ENCODE data around the gene PSMD8. TPM values are rescaled to one million over a fixed set of nuclear protein-coding genes. Genes with fewer than 3 reads are reported as not detected.

Gene PSMD8
- total and polyA plus RNA-seq, 2 of the 8 experiments (the other 6 are each of a cell fraction or from before 2014, with no cell fraction given): 170 to 486 TPM

DNA sequence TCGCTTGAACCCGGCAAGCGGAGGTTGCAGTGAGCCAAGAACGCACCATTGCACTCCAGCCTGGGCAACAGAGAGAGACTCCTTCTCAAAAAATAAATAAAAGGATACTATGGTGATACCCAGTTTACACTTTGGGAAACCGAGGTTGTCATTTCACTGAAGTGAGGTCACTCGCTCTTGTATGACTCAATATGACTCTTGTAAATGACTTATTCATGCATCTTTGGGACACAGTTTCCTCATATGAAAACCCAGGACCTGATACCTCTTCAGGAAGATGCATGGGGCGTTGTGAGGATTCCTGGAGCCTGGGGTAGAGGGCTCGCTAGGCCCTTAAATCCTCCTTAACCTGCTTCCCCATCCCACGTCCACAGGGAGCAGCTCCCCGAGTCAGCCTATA, 4.5 kb downstream of the PSMD8 start:
- Histone ChIP-seq H2BK120ac (replicated peaks; ENCODE audit: low read depth, low read length) (no peak overlapping the region), H3K79me2 (ENCODE audit: control insufficient read depth in 1 of 2, insufficient read depth in 2 of 2, low read length in 2 of 2) (peaks cover 0 to 22% of the 10 kb centered on the region in 2 experiments; a peak in 2 of 4 replicates), H2BK15ac (ENCODE audit: low read length) (no peak overlapping the region), H3K27me3 (replicated peaks in 1 of 4; ENCODE audit: control insufficient read depth in 3 of 4, extremely low read depth in 1 of 4, insufficient read depth in 3 of 4, low read length in 3 of 4) (no peaks in the 10 kb centered on the region), H3K79me1 (ENCODE audit: low read depth, low read length) (peaks cover 14% of the 10 kb centered on the region), H3K23ac (ENCODE audit: insufficient read length) (no peak overlapping the region), H4K8ac (ENCODE audit: extremely low read depth, insufficient read depth, low read length) (no peak overlapping the region; the same call in 1 of the 2 replicates), H3K23me2 (ENCODE audit: low read depth, low read length) (peaks cover 7% of the 10 kb centered on the region; the same call in 1 of the 2 replicates), H3K14ac (ENCODE audit: insufficient read length) (no peak overlapping the region), H3K4me2 (ENCODE audit: insufficient read depth in 1 of 2, low read depth in 2 of 2, low read length in 2 of 2) (no peak overlapping the region), H2BK20ac (ENCODE audit: low read length) (no peak overlapping the region), H3K9ac (replicated peaks in 1 of 4; ENCODE audit: extremely low read depth in 1 of 4, low read depth in 3 of 4, low read length in 3 of 4) (no peak overlapping the region), H3K36me3 (ENCODE audit: control insufficient read depth in 2 of 4, insufficient read depth in 4 of 4, low read length in 3 of 4) (peaks cover 14 to 25% (median 21%) of the 10 kb centered on the region in 4 experiments; a peak in 7 of 8 replicates), H3K4me1 (replicated peaks in 1 of 4; ENCODE audit: control insufficient read depth in 3 of 4, insufficient read depth in 4 of 4, low read length in 3 of 4) (peaks cover 0 to 6% (median 2%) of the 10 kb centered on the region in 4 experiments; a peak in 3 of 7 replicates), H3K56ac (replicated peaks; ENCODE audit: insufficient read length, low read depth, low read length) (no peak overlapping the region), H3K9me3 (ENCODE audit: insufficient read depth in 2 of 2, low read depth in 1 of 2, low read length in 1 of 2) (no peaks in the 10 kb centered on the region), H3K4ac (replicated peaks; ENCODE audit: insufficient read length, low read depth, low read length) (no peak overlapping the region), H3K27ac (ENCODE audit: low read depth, low read length) (no peak overlapping the region), H2BK5ac (ENCODE audit: low read depth, low read length) (no peak overlapping the region), H2BK12ac (ENCODE audit: low read depth, low read length) (no peak overlapping the region), H3K4me3 (ENCODE audit: extremely low read depth in 1 of 4, insufficient read depth in 2 of 4, low read depth in 3 of 4, low read length in 4 of 4) (no peak overlapping the region), H2AK5ac (ENCODE audit: low read depth, low read length) (no peak overlapping the region), H4K20me1 (replicated peaks in 1 of 2; ENCODE audit: control insufficient read depth in 1 of 2, insufficient read depth in 2 of 2, low read length in 2 of 2) (peaks cover 3 to 15% of the 10 kb centered on the region in 2 experiments), H4K5ac (ENCODE audit: insufficient read length, low read depth, low read length) (no peak overlapping the region), H4K91ac (replicated peaks; ENCODE audit: insufficient read length, low read length) (no peak overlapping the region), H2AFZ (ENCODE audit: low read length) (no peak overlapping the region), H3K18ac (ENCODE audit: extremely low read depth, low read length) (no peak overlapping the region)
- TF ChIP-seq TCF12 (IDR thresholded peaks at IDR 0.05; ENCODE audit: low read depth, low read length): no peak
- no peak for TF ChIP-seq RNF2 (IDR thresholded peaks at IDR 0.05; ENCODE audit: borderline replicate concordance, low read depth, low read length, missing control alignments, poor library complexity, severe bottlenecking)
- no peak for TF ChIP-seq TEAD4 (IDR thresholded peaks at IDR 0.05; ENCODE audit: low read depth, low read length)
- TF ChIP-seq CHD2 (IDR thresholded peaks at IDR 0.05; ENCODE audit: low read length): no peak
- no peak for TF ChIP-seq TAF7 (optimal IDR thresholded peaks at IDR 0.05; ENCODE audit: borderline replicate concordance, low read depth, low read length)
- no peak for TF ChIP-seq EGR1 (IDR thresholded peaks at IDR 0.05; ENCODE audit: borderline replicate concordance, low read depth, low read length)
- no peak for TF ChIP-seq HDAC2 (IDR thresholded peaks at IDR 0.05; ENCODE audit: borderline replicate concordance in 1 of 2, low read depth in 2 of 2, low read length in 2 of 2)
- TF ChIP-seq GTF2F1 (IDR thresholded peaks at IDR 0.05; ENCODE audit: borderline replicate concordance, low read depth, low read length): no peak
- DNase-seq (ENCODE audit: low read depth in 1 of 2, low spot score in 2 of 2) (no peak), FAIRE-seq (no peak)
- 92% methylated on average over 10 of the region's 10 CpGs; no CpG with 5 or more reads in 1 of the 2 experiments for WGBS, 2 experiments (ENCODE audit: extremely low coverage in 1 of 2, insufficient coverage in 1 of 2, insufficient read length in 1 of 2, insufficient replicate concordance in 2 of 2, low coverage in 1 of 2, low lambda C conversion rate in 2 of 2, missing lambda C conversion rate in 1 of 2)
- ChIA-PET CTCF (ENCODE audit: partially characterized antibody) (interaction anchor here (0.7 kb wide), 1 partner anchor 66 kb away, joined by 3 read pairs; no protein-coding TSS in a partner anchor), POLR2A (ENCODE audit: partially characterized antibody) (no interaction called here)

Measured in H1 (cell line).